ENCODE results near the gene CTNNBIP1. TPM values are rescaled to one million over a fixed set of nuclear protein-coding genes. Genes with fewer than 3 reads are reported as not detected.

CTNNBIP1 gene
- total and polyA plus RNA-seq, 9 of the 15 experiments (the other 6 are each of a cell fraction or from before 2014, with no cell fraction given) = 0.65 to 29.2 (median 14.7) TPM

GRCh38 chr1:9822897-9823692 lies 87.0 kb downstream of the CTNNBIP1 start:
- Histone ChIP-seq H3K9me3 (replicated peaks; ENCODE audit: control insufficient read depth, insufficient read depth, low read depth, low read length) (no peaks in the 10 kb centered on the region), H3K4me1 (replicated peaks in 1 of 2; ENCODE audit: control insufficient read depth in 2 of 2, insufficient read depth in 2 of 2, low read length in 2 of 2) (peaks cover 16 to 28% of the 10 kb centered on the region in 2 experiments), H4K20me1 (replicated peaks; ENCODE audit: control insufficient read depth, insufficient read depth, low read length) (peaks cover 4% of the 10 kb centered on the region; the same call in 1 of the 2 replicates), H3K9ac (ENCODE audit: insufficient read depth in 1 of 2, low read depth in 2 of 2, low read length in 2 of 2) (peak overlapping the region; percentile 28 to 83; a peak in 3 of 4 replicates), H3K27me3 (ENCODE audit: control insufficient read depth in 2 of 2, insufficient read depth in 2 of 2, low read length in 2 of 2) (peaks cover 4 to 26% of the 10 kb centered on the region in 2 experiments; a peak in 4 of 5 replicates), H3K27ac (ENCODE audit: extremely low read depth, low read depth, low read length) (peak overlapping the region; percentile 27; the same call in 1 of the 3 replicates), H2AFZ (ENCODE audit: low read depth, low read length) (peak overlapping the region; percentile 64), H3K9me1 (ENCODE audit: control insufficient read depth, insufficient read depth, low read length) (no peaks in the 10 kb centered on the region), H3K79me2 (ENCODE audit: control insufficient read depth, insufficient read depth, low read length) (peaks cover 20% of the 10 kb centered on the region), H3K4me2 (ENCODE audit: insufficient read depth, low read length) (peak overlapping the region; percentile 90), H3K36me3 (ENCODE audit: control insufficient read depth, insufficient read depth, low read length) (no peaks in the 10 kb centered on the region), H3K4me3 (peak overlapping the region; percentile 62)
- FAIRE-seq (peak; percentile 58), DNase-seq (ENCODE audit: extremely low read depth in 1 of 4, low spot score in 3 of 4) (peak; percentile 38 to 65 (median 51)), ATAC-seq (peak; percentile 44)
- intact Hi-C loops (cut with micrococcal nuclease) (no loop called here), in situ Hi-C loops (cut with MboI) (no loop called here)
- 1% methylated on average over 69 of the region's 71 CpGs for WGBS (ENCODE audit: insufficient coverage, low coverage, missing lambda C conversion rate)
- no TSS peak for BruUV-seq (replicated peaks)
- CTCF ChIA-PET (ENCODE audit: low intra/inter-chr PET ratio) = no interaction called here
- POLR2A ChIA-PET = interaction anchor here (0.8 to 1.2 kb wide), 3 partner anchors 10 to 32 kb away, joined by 3 read pairs; no protein-coding TSS in a partner anchor
- TF ChIP-seq RBM34 (IDR thresholded peaks at IDR 0.05; ENCODE audit: borderline replicate concordance, insufficient read depth, low read length) (no peak), RBBP5 (IDR thresholded peaks at IDR 0.05; ENCODE audit: borderline replicate concordance, insufficient read depth, low read length, poor library complexity, severe bottlenecking) (peak; percentile 55), KLF1 (tag; IDR thresholded peaks at IDR 0.05) (no peak), KDM1A (IDR thresholded peaks at IDR 0.05) (peak in 1 of 2 experiments; percentile 35; a peak in 2 of 4 replicates), RBM14 (IDR thresholded peaks at IDR 0.05; ENCODE audit: borderline replicate concordance, insufficient read depth, low read depth, low read length) (0 out of 2 replicates have a peak, but pooled peaks have one; percentile 65), CTBP1 (IDR thresholded peaks at IDR 0.05; ENCODE audit: borderline replicate concordance) (peak; percentile 58), BHLHE40 (IDR thresholded peaks at IDR 0.05; ENCODE audit: low read length) (peak; percentile 21; the same call in 1 of the 2 replicates), HMGN3 (IDR thresholded peaks at IDR 0.05; ENCODE audit: borderline replicate concordance, extremely low read depth, insufficient read length, low read depth, low read length) (peak; percentile 20), NR2F6 (CRISPR knock-in tag; IDR thresholded peaks at IDR 0.05) (no peak), ZNF639 (CRISPR knock-in tag; conservative IDR thresholded peaks at IDR 0.05 in 1 of 2, IDR thresholded peaks at IDR 0.05 in 1 of 2) (no peak; a peak in 1 of 4 replicates), ZEB2 (IDR thresholded peaks at IDR 0.05) (no peak), PHB (CRISPR knock-in tag; IDR thresholded peaks at IDR 0.05) (peak; percentile 49; the same call in 1 of the 2 replicates), SMAD4 (CRISPR knock-in tag; conservative IDR thresholded peaks at IDR 0.05) (no peak), E2F5 (CRISPR knock-in tag; IDR thresholded peaks at IDR 0.05) (no peak), HES1 (IDR thresholded peaks at IDR 0.05; ENCODE audit: low read depth) (no peak), KDM2B (CRISPR knock-in tag; IDR thresholded peaks at IDR 0.05) (no peak), RBFOX2 (IDR thresholded peaks at IDR 0.05; ENCODE audit: low read depth, low read length) (peak; percentile 36; the same call in 1 of the 2 replicates), NFYB (IDR thresholded peaks at IDR 0.05; ENCODE audit: extremely low read depth, insufficient read length) (no peak)
